Fibroblast of mammary gland (primary cell): ENCODE data around the gene C1QTNF1.

Experiments used
- DNase-seq: peaks from one replicate; pipeline ENCODE4 v3.0.0-alpha.2; 2010; ENCODE audit warnings: low read depth
- H3K4me3 ChIP-seq: 2 replicates; pipeline ENCODE4 v1.5.1; 2011; ENCODE audit warnings: low read depth, mild to moderate bottlenecking, low read length, moderate library complexity; ENCODE audit not compliant: control insufficient read depth
- TF ChIP-seq, protein P1 (sequence below): conservative IDR thresholded peaks from 2 replicates; pipeline ENCODE4 v1.5.1; 2011; ENCODE audit warnings: low read depth, low read length, inconsistent platforms; ENCODE audit not compliant: control insufficient read depth, insufficient read depth

C1QTNF1 gene

GRCh38 chr17:79002796-79003593 lies 21.0 kb upstream of the C1QTNF1 start:
- DNase-seq = no peak
- TF ChIP-seq, protein P1, sequence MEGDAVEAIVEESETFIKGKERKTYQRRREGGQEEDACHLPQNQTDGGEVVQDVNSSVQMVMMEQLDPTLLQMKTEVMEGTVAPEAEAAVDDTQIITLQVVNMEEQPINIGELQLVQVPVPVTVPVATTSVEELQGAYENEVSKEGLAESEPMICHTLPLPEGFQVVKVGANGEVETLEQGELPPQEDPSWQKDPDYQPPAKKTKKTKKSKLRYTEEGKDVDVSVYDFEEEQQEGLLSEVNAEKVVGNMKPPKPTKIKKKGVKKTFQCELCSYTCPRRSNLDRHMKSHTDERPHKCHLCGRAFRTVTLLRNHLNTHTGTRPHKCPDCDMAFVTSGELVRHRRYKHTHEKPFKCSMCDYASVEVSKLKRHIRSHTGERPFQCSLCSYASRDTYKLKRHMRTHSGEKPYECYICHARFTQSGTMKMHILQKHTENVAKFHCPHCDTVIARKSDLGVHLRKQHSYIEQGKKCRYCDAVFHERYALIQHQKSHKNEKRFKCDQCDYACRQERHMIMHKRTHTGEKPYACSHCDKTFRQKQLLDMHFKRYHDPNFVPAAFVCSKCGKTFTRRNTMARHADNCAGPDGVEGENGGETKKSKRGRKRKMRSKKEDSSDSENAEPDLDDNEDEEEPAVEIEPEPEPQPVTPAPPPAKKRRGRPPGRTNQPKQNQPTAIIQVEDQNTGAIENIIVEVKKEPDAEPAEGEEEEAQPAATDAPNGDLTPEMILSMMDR = no peak
- H3K4me3 ChIP-seq = no peak overlapping the region

- TF ChIP-seq, protein P1 = no peak
- H3K4me3 ChIP-seq = no peak overlapping the region
- no peak for DNase-seq
These were observed 20.1 kb upstream of the C1QTNF1 start for GRCh38 chr17:79003661-79004411.

DNA sequence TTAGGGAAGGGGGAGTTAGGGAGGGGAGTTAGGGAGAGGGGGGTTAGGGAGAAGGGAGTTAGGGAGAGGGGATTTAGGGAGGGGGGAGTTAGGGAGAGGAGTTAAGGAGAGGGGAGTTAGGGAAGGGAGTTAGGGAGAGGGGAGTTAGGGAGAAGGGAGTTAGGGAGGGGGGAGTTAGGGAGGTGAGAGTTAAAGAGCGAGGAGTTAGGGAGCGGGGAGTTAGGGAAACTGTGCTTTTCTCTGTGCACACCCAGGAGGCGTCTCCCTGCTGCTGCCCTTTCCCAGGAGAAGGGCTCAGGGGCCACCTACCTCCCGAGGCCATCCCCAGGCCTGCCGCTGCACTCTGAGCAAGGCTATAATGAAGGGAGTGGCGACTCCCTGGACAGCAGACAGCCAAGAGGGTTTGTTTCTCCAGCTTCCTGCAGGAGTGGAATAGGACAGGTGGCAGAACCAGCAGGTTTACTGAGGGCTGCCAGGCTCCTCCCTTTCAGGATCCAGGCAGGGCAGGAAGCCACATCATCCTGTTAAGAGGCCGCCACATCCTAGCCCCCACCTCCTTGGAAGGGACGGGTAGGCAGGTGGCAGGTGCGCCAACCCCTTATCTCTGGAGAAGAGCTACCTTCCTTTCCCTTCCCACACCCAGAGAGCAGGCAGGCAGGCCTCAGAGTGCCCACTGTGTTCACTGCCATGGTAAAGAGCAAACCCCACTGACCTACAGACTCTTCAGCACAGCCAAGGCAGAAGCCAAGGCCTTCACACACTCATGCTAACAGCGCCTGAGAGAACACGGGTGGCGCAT lies 18.7 kb upstream of the C1QTNF1 start:
- DNase-seq = no peak
- H3K4me3 ChIP-seq = no peak overlapping the region
- TF ChIP-seq, protein P1 = no peak

DNA sequence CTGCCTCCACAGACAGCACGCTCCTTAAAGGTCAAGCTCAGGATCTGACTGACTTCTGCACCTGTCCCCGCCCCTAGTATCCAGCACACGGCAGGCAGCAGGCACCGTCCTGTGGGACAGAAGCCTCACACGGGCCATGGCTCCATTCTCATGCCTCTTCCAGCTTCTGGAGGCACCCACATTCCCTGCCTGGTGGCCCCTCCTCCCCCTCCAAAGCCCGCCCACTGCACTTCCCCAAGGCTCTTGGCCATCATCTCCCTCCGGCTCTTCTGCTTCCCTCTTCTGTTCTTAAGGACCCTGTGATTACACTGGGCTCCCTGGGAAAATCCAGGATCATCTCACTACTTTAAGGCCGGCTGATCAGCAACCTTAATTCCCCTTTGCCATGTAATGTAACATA lies 17.9 kb upstream of the C1QTNF1 start:
- TF ChIP-seq, protein P1 = no peak
- DNase-seq = no peak
- H3K4me3 ChIP-seq = no peak overlapping the region

DNA sequence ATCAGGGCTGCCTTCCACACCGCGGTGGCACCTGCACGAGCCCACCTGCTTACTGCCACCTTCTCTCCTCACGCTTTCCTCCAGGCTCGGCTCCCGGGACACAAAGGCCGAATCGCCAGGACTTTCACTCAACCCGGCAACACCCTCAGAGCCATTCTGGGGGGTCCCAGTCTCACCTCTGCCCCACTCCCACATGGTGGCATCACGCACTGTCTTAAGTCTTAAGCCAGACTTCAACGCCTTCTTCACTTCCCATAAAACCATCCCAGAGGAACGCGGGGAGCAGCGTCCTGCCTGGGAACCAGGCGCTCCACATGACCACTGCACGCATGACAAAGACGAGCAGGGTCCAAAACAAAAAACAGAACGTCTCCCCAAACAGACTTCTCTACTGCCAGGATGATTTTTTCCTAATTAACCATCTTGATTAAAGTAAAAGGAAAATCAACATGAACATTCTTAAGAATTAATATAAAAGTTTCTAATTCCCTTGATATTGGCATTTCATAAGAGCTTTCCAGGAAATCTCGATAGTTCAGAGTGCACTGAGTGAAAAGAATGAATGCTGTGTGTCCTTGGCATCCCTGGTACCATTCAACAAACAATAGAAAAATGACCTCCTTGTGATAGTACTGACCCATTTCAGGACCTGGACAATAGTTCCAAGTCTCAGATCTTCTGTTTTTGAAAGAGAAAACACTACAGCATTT lies 17.0 kb upstream of the C1QTNF1 start:
- H3K4me3 ChIP-seq = no peak overlapping the region
- no peak for DNase-seq

More for the DNA sequence above, 17.0 kb upstream of the C1QTNF1 start:
- TF ChIP-seq, protein P1 = no peak
